Measurements from ENCODE around the gene C16orf96. TPM values are rescaled to one million over a fixed set of nuclear protein-coding genes. Genes with fewer than 3 reads are reported as not detected.

C16orf96 gene
- total and polyA plus RNA-seq, 2 experiments from 2014 or later: not detected

DNA sequence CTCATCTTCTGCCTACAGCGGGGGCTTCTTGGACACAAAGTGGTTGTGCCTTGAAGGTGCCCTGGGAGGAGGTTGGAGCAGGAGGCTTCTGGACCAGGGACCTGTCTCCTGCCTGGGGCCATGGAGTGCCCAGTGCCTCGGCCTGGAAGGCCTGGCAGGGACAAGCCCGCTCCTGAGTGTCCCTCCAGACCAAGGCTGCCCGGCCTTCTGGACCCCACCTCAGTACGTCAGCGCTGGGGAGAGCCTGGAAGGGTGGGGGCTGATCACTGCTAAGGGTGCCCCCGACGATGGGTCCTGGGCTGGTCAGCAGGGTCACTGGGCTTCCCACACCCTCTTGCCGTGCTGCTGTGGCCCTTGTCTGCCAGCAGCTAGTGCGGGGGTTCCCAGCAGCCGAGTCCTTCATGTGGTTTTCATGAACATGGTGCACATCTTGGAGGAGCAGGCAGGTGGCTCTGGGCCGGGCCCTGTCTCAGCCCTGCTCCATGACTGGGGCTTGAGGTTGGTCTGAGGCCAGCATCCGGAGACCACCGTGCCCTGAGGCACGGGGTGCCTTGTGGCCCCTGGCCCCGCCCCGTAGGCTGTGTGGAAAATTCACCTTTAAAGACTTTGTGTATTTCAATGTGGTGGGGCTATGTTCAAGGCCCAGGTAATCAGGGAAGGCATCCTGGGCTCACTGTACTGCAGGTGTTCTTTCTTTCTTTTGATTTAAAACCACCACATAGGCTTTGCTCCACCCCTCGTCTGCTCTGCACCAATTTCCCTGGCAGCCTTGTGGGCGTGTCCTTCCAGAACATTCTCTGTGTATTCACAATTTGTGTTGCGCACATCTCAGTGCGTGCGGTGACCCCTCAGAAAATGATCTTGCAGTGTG, 90.9 kb downstream of the C16orf96 start:
- H3K4me2 ChIP-seq (ENCODE audit: unreplicated experiment): no peak overlapping the region
- no peaks in the 10 kb centered on the region for H3K4me1 ChIP-seq (ENCODE audit: insufficient read depth)
- no peak overlapping the region for H3K4me3 ChIP-seq
- H3K9me3 ChIP-seq (ENCODE audit: low read depth): no peaks in the 10 kb centered on the region
- no peak overlapping the region for H2AFZ ChIP-seq
- no peak overlapping the region for H3K27ac ChIP-seq
- peaks cover 88% of the 10 kb centered on the region for H3K79me2 ChIP-seq (ENCODE audit: insufficient read depth)
- TF ChIP-seq EZH2 (IDR thresholded peaks at IDR 0.05; ENCODE audit: insufficient read depth, poor library complexity, severe bottlenecking): no peak
- in situ Hi-C loops (cut with MboI): no loop called here
- no peak for DNase-seq
- H3K36me3 ChIP-seq (ENCODE audit: low read depth): no peaks in the 10 kb centered on the region
- no peak overlapping the region for H3K9ac ChIP-seq
- no peaks in the 10 kb centered on the region for H3K27me3 ChIP-seq (replicated peaks; ENCODE audit: insufficient read depth)
- no peaks in the 10 kb centered on the region for H3F3A ChIP-seq (ENCODE audit: insufficient read depth)
- H4K20me1 ChIP-seq (ENCODE audit: insufficient read depth): no peaks in the 10 kb centered on the region; the same call in 1 of the 2 replicates
- WGBS, 2 experiments (ENCODE audit: low coverage in 1 of 2, low lambda C conversion rate in 2 of 2, missing lambda C conversion rate in 2 of 2): 96 to 97% methylated on average over 22 of the region's 22 CpGs
- no peaks in the 10 kb centered on the region for H3K9me2 ChIP-seq (ENCODE audit: insufficient read depth)

DNA sequence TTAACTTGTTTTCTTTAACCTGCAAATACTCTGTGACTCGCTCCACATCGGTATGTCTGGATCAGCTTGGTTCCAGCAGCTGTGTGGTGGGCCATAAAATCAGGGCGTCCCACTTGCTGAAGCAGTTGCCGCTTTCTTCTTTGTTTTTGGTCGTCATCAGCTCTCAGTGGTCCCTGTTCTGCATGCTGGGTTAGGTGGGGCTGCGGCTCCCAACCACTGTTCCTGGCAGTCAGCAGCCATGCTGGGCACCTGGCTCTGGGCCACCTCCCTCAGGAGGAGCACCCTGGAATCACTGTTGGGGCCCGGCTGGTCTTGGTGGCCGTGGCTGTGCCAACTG, 91.5 kb downstream of the C16orf96 start:
- H3K4me2 ChIP-seq (ENCODE audit: unreplicated experiment): no peak overlapping the region
- in situ Hi-C loops (cut with MboI): no loop called here

DNA sequence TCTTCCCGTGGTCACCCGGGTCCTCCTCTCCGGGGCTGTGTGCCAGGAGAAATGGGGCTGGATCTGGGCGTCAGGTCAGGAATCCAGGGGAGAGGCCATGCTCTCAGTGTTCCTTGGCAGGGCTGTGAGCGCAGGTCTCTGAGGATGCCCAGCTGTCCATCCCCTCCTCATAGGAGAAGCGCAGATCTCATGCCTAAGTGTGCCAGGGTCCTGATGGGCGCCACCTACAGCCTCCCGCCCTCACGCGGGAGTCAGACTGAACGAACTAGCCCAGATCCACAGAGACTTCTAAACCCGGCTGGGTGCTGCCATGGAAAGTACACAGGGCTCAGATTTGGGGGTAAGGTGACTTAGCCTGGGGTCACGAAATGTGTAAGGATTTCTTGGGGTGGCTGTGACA, 92.8 kb downstream of the C16orf96 start:
- TF ChIP-seq EZH2 (IDR thresholded peaks at IDR 0.05; ENCODE audit: insufficient read depth, poor library complexity, severe bottlenecking) (no peak), EZH2phosphoT487 (IDR thresholded peaks at IDR 0.05; ENCODE audit: insufficient read depth, low read depth) (no peak)
- Histone ChIP-seq H3K9me3 (ENCODE audit: low read depth) (no peaks in the 10 kb centered on the region), H2AFZ (no peak overlapping the region), H4K20me1 (ENCODE audit: insufficient read depth) (no peaks in the 10 kb centered on the region), H3K4me1 (ENCODE audit: insufficient read depth) (no peaks in the 10 kb centered on the region), H3K9me2 (ENCODE audit: insufficient read depth) (no peaks in the 10 kb centered on the region), H3K9ac (no peak overlapping the region), H3K27me3 (replicated peaks; ENCODE audit: insufficient read depth) (no peaks in the 10 kb centered on the region), H3K4me3 (no peak overlapping the region), H3K27ac (no peak overlapping the region), H3K79me2 (ENCODE audit: insufficient read depth) (peaks cover 71% of the 10 kb centered on the region), H3K36me3 (ENCODE audit: low read depth) (peaks cover 1% of the 10 kb centered on the region; the same call in 1 of the 2 replicates), H3K4me2 (ENCODE audit: unreplicated experiment) (no peak overlapping the region), H3F3A (ENCODE audit: insufficient read depth) (no peaks in the 10 kb centered on the region)
- in situ Hi-C loops (cut with MboI): no loop called here
- WGBS, 2 experiments (ENCODE audit: low coverage in 1 of 2, low lambda C conversion rate in 2 of 2, missing lambda C conversion rate in 2 of 2): 94 to 96% methylated on average over 9 to 13 of the region's 13 CpGs
- DNase-seq: no peak

More for the DNA sequence above, 91.5 kb downstream of the C16orf96 start:
- H3K27me3 ChIP-seq (replicated peaks; ENCODE audit: insufficient read depth): no peaks in the 10 kb centered on the region
- H3K9me3 ChIP-seq (ENCODE audit: low read depth): no peaks in the 10 kb centered on the region
- H4K20me1 ChIP-seq (ENCODE audit: insufficient read depth): no peaks in the 10 kb centered on the region; the same call in 1 of the 2 replicates
- no peaks in the 10 kb centered on the region for H3K9me2 ChIP-seq (ENCODE audit: insufficient read depth)
- no peak overlapping the region for H3K4me3 ChIP-seq
- no peak for DNase-seq
- 98 to 99% methylated on average over 8 of the region's 8 CpGs for WGBS, 2 experiments (ENCODE audit: low coverage in 1 of 2, low lambda C conversion rate in 2 of 2, missing lambda C conversion rate in 2 of 2)
- no peaks in the 10 kb centered on the region for H3F3A ChIP-seq (ENCODE audit: insufficient read depth)
- H3K9ac ChIP-seq: no peak overlapping the region
- H3K4me1 ChIP-seq (ENCODE audit: insufficient read depth): no peaks in the 10 kb centered on the region
- H3K36me3 ChIP-seq (ENCODE audit: low read depth): no peaks in the 10 kb centered on the region
- no peak overlapping the region for H3K27ac ChIP-seq
- peaks cover 82% of the 10 kb centered on the region for H3K79me2 ChIP-seq (ENCODE audit: insufficient read depth)
- no peak overlapping the region for H2AFZ ChIP-seq
- TF ChIP-seq EZH2 (IDR thresholded peaks at IDR 0.05; ENCODE audit: insufficient read depth, poor library complexity, severe bottlenecking) (no peak), EZH2phosphoT487 (IDR thresholded peaks at IDR 0.05; ENCODE audit: insufficient read depth, low read depth) (no peak)

DNA sequence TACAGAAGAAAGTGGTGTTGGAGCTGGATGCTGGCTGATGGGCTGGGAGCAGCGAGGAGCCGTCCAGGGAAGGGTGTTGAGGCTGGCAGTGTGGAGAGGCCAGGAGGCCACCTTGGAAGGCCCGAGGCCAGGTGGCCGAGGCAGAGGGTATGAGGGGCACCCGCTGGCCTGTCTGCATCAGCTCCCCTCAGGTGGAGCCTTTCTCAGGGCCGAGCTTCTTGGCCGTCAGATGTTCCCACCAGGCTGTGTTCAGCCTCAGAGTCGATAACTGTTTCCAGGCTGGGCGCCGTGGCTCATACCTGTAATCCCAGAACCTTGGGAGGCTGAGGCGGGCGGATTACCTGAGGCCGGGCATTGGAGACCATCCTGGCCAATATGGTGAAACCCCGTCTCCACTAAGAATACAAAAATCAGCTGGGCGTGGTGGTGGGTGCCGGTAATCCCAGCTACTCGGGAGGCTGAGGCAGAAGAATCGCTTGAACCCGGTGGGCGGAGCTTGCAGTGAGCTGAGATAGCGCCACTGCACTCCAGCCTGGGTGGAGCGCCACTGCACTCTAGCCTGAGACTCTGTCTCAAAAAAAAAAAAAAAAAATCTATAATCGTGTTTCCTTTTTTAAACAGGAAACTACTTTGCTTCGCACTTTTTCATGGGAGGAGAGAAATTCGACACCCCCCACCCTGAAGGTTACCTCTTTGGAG, 93.8 kb downstream of the C16orf96 start:
- whole genome bisulfite sequencing, 2 experiments (ENCODE audit: low coverage in 1 of 2, low lambda C conversion rate in 2 of 2, missing lambda C conversion rate in 2 of 2): 96% methylated on average over 22 to 25 of the region's 25 CpGs
- Histone ChIP-seq H3K36me3 (ENCODE audit: low read depth) (peaks cover 5% of the 10 kb centered on the region; the same call in 1 of the 2 replicates), H3K79me2 (ENCODE audit: insufficient read depth) (peaks cover 71% of the 10 kb centered on the region), H3K9me3 (ENCODE audit: low read depth) (no peaks in the 10 kb centered on the region), H3K27me3 (replicated peaks; ENCODE audit: insufficient read depth) (no peaks in the 10 kb centered on the region), H3K27ac (no peak overlapping the region), H3K4me1 (ENCODE audit: insufficient read depth) (no peaks in the 10 kb centered on the region), H4K20me1 (ENCODE audit: insufficient read depth) (no peaks in the 10 kb centered on the region), H3K9me2 (ENCODE audit: insufficient read depth) (no peaks in the 10 kb centered on the region), H3K4me2 (ENCODE audit: unreplicated experiment) (no peak overlapping the region), H3F3A (ENCODE audit: insufficient read depth) (no peaks in the 10 kb centered on the region), H3K4me3 (no peak overlapping the region), H2AFZ (no peak overlapping the region), H3K9ac (no peak overlapping the region)
- no peak for DNase-seq
- no peak for TF ChIP-seq EZH2 (IDR thresholded peaks at IDR 0.05; ENCODE audit: insufficient read depth, poor library complexity, severe bottlenecking)
- TF ChIP-seq EZH2phosphoT487 (IDR thresholded peaks at IDR 0.05; ENCODE audit: insufficient read depth, low read depth): no peak
- in situ Hi-C loops (cut with MboI): no loop called here

Small RNA genes within 50 kb of the gene (small RNA-seq; reads per million reads assigned to genes)
- not detected for gene RN7SL850P (ENCODE audit: low read depth, low replicate concordance)

Other genes with a start within 250 kb of the C16orf96 start
- gene GLIS2, start 240.3 kb upstream of the C16orf96 start, total RNA-seq (2014; rRNA removed; shearing (Covaris generic)): 2.9 and 3.2 TPM in 2 replicates
- gene GLIS2, start 240.3 kb upstream of the C16orf96 start, polyA plus RNA-seq (2016; fragmentation: Nextera tagmentation; extraction: Ambion mirVana): 6.8 and 7.3 TPM in 2 replicates
- 20.4 and 33.0 TPM in 2 replicates for gene PAM16, start 205.0 kb upstream of the C16orf96 start, total RNA-seq (2014; rRNA removed; shearing (Covaris generic))
- gene PAM16, start 205.0 kb upstream of the C16orf96 start, polyA plus RNA-seq (2016; fragmentation: Nextera tagmentation; extraction: Ambion mirVana): 74.5 and 78.9 TPM in 2 replicates
- 223 and 234 TPM in 2 replicates for gene VASN, start 184.5 kb upstream of the C16orf96 start, total RNA-seq (2014; rRNA removed; shearing (Covaris generic))
- 160 and 169 TPM in 2 replicates for gene VASN, start 184.5 kb upstream of the C16orf96 start, polyA plus RNA-seq (2016; fragmentation: Nextera tagmentation; extraction: Ambion mirVana)
- gene CORO7, start 139.7 kb upstream of the C16orf96 start, total RNA-seq (2014; rRNA removed; shearing (Covaris generic)): 13.2 and 27.7 TPM in 2 replicates
- 5.9 and 7.3 TPM in 2 replicates for gene CORO7, start 139.7 kb upstream of the C16orf96 start, polyA plus RNA-seq (2016; fragmentation: Nextera tagmentation; extraction: Ambion mirVana)
- 43.9 and 47.2 TPM in 2 replicates for gene DNAJA3, start 130.5 kb upstream of the C16orf96 start, total RNA-seq (2014; rRNA removed; shearing (Covaris generic))
- gene DNAJA3, start 130.5 kb upstream of the C16orf96 start, polyA plus RNA-seq (2016; fragmentation: Nextera tagmentation; extraction: Ambion mirVana): 50.9 and 51.0 TPM in 2 replicates
- 36.2 and 44.2 TPM in 2 replicates for gene NMRAL1, start 81.7 kb upstream of the C16orf96 start, total RNA-seq (2014; rRNA removed; shearing (Covaris generic))
- 37.4 and 37.5 TPM in 2 replicates for gene NMRAL1, start 81.7 kb upstream of the C16orf96 start, polyA plus RNA-seq (2016; fragmentation: Nextera tagmentation; extraction: Ambion mirVana)
- 36.0 and 40.8 TPM in 2 replicates for gene HMOX2, start 79.9 kb upstream of the C16orf96 start, total RNA-seq (2014; rRNA removed; shearing (Covaris generic))
- gene HMOX2, start 79.9 kb upstream of the C16orf96 start, polyA plus RNA-seq (2016; fragmentation: Nextera tagmentation; extraction: Ambion mirVana): 60.2 and 61.5 TPM in 2 replicates
- 14.7 and 20.7 TPM in 2 replicates for gene CDIP1, start 17.6 kb upstream of the C16orf96 start, total RNA-seq (2014; rRNA removed; shearing (Covaris generic))
- gene CDIP1, start 17.6 kb upstream of the C16orf96 start, polyA plus RNA-seq (2016; fragmentation: Nextera tagmentation; extraction: Ambion mirVana): 17.7 and 20.3 TPM in 2 replicates
- gene UBALD1, start 58.5 kb downstream of the C16orf96 start, total RNA-seq (2014; rRNA removed; shearing (Covaris generic)): 9.9 and 17.4 TPM in 2 replicates
- gene UBALD1, start 58.5 kb downstream of the C16orf96 start, polyA plus RNA-seq (2016; fragmentation: Nextera tagmentation; extraction: Ambion mirVana): 10.3 and 11.5 TPM in 2 replicates
- 26.4 and 30.2 TPM in 2 replicates for gene MGRN1, start 68.5 kb downstream of the C16orf96 start, total RNA-seq (2014; rRNA removed; shearing (Covaris generic))
- gene MGRN1, start 68.5 kb downstream of the C16orf96 start, polyA plus RNA-seq (2016; fragmentation: Nextera tagmentation; extraction: Ambion mirVana): 13.1 and 14.0 TPM in 2 replicates
- 34.8 and 43.6 TPM in 2 replicates for gene NUDT16L1, start 137.2 kb downstream of the C16orf96 start, total RNA-seq (2014; rRNA removed; shearing (Covaris generic))
- gene NUDT16L1, start 137.2 kb downstream of the C16orf96 start, polyA plus RNA-seq (2016; fragmentation: Nextera tagmentation; extraction: Ambion mirVana): 42.9 and 43.6 TPM in 2 replicates
- gene ANKS3, start 177.9 kb downstream of the C16orf96 start, total RNA-seq (2014; rRNA removed; shearing (Covaris generic)): 17.6 and 20.0 TPM in 2 replicates
- gene ANKS3, start 177.9 kb downstream of the C16orf96 start, polyA plus RNA-seq (2016; fragmentation: Nextera tagmentation; extraction: Ambion mirVana): 12.8 and 13.0 TPM in 2 replicates
- gene DNAAF8, start 178.2 kb downstream of the C16orf96 start, total RNA-seq (2014; rRNA removed; shearing (Covaris generic)): 0.25 and 0.86 TPM in 2 replicates
- 1.7 and 2.3 TPM in 2 replicates for gene DNAAF8, start 178.2 kb downstream of the C16orf96 start, polyA plus RNA-seq (2016; fragmentation: Nextera tagmentation; extraction: Ambion mirVana)
- 12.3 and 19.0 TPM in 2 replicates for gene ZNF500, start 210.8 kb downstream of the C16orf96 start, total RNA-seq (2014; rRNA removed; shearing (Covaris generic))
- 7.4 and 8.8 TPM in 2 replicates for gene ZNF500, start 210.8 kb downstream of the C16orf96 start, polyA plus RNA-seq (2016; fragmentation: Nextera tagmentation; extraction: Ambion mirVana)
- gene SEPTIN12, start 232.0 kb downstream of the C16orf96 start, total RNA-seq (2014; rRNA removed; shearing (Covaris generic)): not detected in 2 replicates
- gene SEPTIN12, start 232.0 kb downstream of the C16orf96 start, polyA plus RNA-seq (2016; fragmentation: Nextera tagmentation; extraction: Ambion mirVana): not detected in 2 replicates
- gene SMIM22, start 239.0 kb downstream of the C16orf96 start, total RNA-seq (2014; rRNA removed; shearing (Covaris generic)): not detected in 2 replicates
- not detected in 2 replicates for gene SMIM22, start 239.0 kb downstream of the C16orf96 start, polyA plus RNA-seq (2016; fragmentation: Nextera tagmentation; extraction: Ambion mirVana)
- gene ROGDI, start 246.3 kb downstream of the C16orf96 start, total RNA-seq (2014; rRNA removed; shearing (Covaris generic)): 17.7 and 27.3 TPM in 2 replicates
- 21.4 and 25.2 TPM in 2 replicates for gene ROGDI, start 246.3 kb downstream of the C16orf96 start, polyA plus RNA-seq (2016; fragmentation: Nextera tagmentation; extraction: Ambion mirVana)

Data from GM23248 (cell line).